CD4-positive, alpha-beta T cell treated with Interferon gamma for 1 hour (primary cell): Measurements from ENCODE around the gene LRRC8E.
"Not testable (repeated sequence)": the region's sequence is repeated elsewhere in the genome, so short reads cannot be mapped to it uniquely, and the experiment has no call there.

ENCODE experiments used
- DNase-seq: peaks from one replicate; pipeline ENCODE4 v3.0.0-alpha.2; 2020

Gene LRRC8E

GRCh38 chr19:7910321-7911161 is 22.2 kb downstream of the LRRC8E start:
- DNase-seq: no peak

GRCh38 chr19:7911508-7912143 is 23.3 kb downstream of the LRRC8E start:
- DNase-seq: no peak

- DNase-seq: no peak
These were observed 23.9 kb downstream of the LRRC8E start for GRCh38 chr19:7912144-7912696.

GRCh38 chr19:7912697-7913564 is 24.6 kb downstream of the LRRC8E start:
- no peak for DNase-seq

- no peak for DNase-seq
These were observed 25.3 kb downstream of the LRRC8E start for GRCh38 chr19:7913652-7914051.

- no peak for DNase-seq
These were observed 25.8 kb downstream of the LRRC8E start for GRCh38 chr19:7914099-7914498.

GRCh38 chr19:7914598-7915045 is 26.3 kb downstream of the LRRC8E start, which contains the start of gene TGFBR3L:
Gene TGFBR3L, plus strand, starts transcription at chr19:7914830.
- DNase-seq: no peak

GRCh38 chr19:7915250-7916102 is 27.2 kb downstream of the LRRC8E start:
- no peak for DNase-seq

- DNase-seq: peak; percentile 58
These were observed 28.0 kb downstream of the LRRC8E start for GRCh38 chr19:7916103-7916954.

- DNase-seq: no peak
These were observed 28.6 kb downstream of the LRRC8E start for GRCh38 chr19:7916955-7917266.

- peak; percentile 59 for DNase-seq
These were observed 29.2 kb downstream of the LRRC8E start for GRCh38 chr19:7917267-7918061.

GRCh38 chr19:7918062-7918614 is 29.8 kb downstream of the LRRC8E start:
- DNase-seq: not testable (repeated sequence)

- DNase-seq: no peak
These were observed 30.5 kb downstream of the LRRC8E start for GRCh38 chr19:7918615-7919421.

- DNase-seq: peak; percentile 96
These were observed 31.6 kb downstream of the LRRC8E start, which contains the start of gene SNAPC2 for GRCh38 chr19:7919610-7920518. Gene SNAPC2, plus strand, starts transcription at chr19:7920338. Its CDS starts 29 bp downstream, at chr19:7920367.

GRCh38 chr19:7920519-7921301 is 32.4 kb downstream of the LRRC8E start:
- peak; percentile 98 for DNase-seq

- DNase-seq: no peak
These were observed 33.1 kb downstream of the LRRC8E start for GRCh38 chr19:7921302-7921966.
